ENCODE measurements around the gene SP5.
"Not testable (repeated sequence)": the region's sequence is repeated elsewhere in the genome, so short reads cannot be mapped to it uniquely, and the experiment has no call there.

The SP5 gene

DNA sequence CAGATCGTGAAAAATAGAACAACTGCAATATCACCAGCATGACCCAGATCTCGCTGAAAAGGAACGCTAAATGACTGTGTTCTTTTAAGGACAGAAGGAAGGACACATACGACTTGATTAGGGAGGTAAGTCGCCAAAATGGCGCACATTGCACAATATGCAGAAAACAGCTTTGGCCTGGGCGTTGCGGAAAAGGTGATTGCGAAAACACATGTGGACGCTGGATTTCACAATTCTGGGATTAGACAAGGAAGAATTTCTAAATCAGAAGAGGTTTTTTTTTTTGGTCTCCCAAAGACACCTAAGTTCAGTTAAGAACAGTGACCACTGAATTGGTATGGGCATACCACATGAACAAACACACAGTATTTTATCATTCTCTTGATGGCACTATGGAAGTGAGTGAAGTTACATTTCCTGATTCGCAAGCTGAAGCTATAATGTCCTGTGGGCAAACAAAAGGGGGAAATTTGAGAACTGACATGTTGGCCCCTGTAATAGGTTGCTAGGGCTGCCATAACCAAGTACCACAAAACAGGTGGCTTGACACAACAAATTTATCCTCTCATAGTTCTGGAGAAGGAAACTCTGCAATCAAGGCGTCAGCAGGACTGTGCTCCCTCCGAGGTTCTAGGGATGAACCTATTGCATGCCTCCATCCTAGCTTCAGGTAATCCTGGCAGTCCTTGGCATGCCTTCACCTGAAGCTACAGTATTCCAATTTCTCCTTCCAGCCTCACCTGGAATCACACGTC is 29.3 kb downstream of the SP5 start:
- CTCF ChIA-PET, result no interaction called here
- H3K4me1 ChIP-seq (ENCODE audit: control extremely low read depth in 1 of 4, control insufficient read depth in 4 of 4, insufficient read depth in 4 of 4, low read length in 3 of 4), result no peaks in the 10 kb centered on the region
- DNase-seq, result no peak

DNA sequence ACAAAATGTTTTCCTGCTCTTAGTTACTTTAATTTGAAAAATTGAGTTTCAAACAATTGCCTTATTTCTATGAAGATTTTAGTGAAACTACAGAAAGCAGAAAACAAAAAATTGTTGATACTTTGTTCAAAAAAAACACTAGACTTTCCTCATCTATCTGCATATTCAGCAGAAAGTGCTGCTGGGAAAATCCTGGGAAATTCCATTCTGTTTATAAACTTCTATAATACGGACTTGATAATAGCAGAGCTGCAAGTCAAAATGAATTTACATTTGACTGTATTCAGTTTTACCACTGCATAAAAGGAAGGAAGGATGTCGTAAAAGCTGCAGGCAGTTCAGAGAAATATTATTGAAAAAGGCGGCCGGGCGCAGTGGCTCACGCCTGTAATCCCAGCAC is 30.2 kb downstream of the SP5 start:
- no peaks in the 10 kb centered on the region for H3K36me3 ChIP-seq (ENCODE audit: control insufficient read depth in 4 of 4, insufficient read depth in 4 of 4, low read length in 3 of 4)
- H3K4me1 ChIP-seq (ENCODE audit: control extremely low read depth in 1 of 4, control insufficient read depth in 4 of 4, insufficient read depth in 4 of 4, low read length in 3 of 4), result no peaks in the 10 kb centered on the region
- no peaks in the 10 kb centered on the region for H3K9me3 ChIP-seq (ENCODE audit: control extremely low read depth in 1 of 5, control insufficient read depth in 4 of 5, insufficient read depth in 2 of 5, low read depth in 1 of 5, low read length in 4 of 5)
- POLR2A ChIA-PET, result no interaction called here
- peak in 1 of 3 donors; percentile 18 for DNase-seq
- CTCF ChIA-PET, result no interaction called here
- whole genome bisulfite sequencing (ENCODE audit: insufficient coverage), result no CpG with 5 or more reads among the region's 6 CpGs
- H3K4me3 ChIP-seq (ENCODE audit: control insufficient read depth in 1 of 7, extremely low read depth in 1 of 7, insufficient read depth in 4 of 7, low read depth in 2 of 7, low read length in 6 of 7), result no peak overlapping the region
- H3K27me3 ChIP-seq (replicated peaks in 2 of 5; ENCODE audit: control insufficient read depth in 4 of 5, insufficient read depth in 5 of 5, low read length in 4 of 5), result peaks cover 0 to 10% (median 2%) of the 10 kb centered on the region in 5 experiments
- H3K27ac ChIP-seq (ENCODE audit: insufficient read depth in 1 of 2, low read depth in 1 of 2, low read length in 2 of 2, poor library complexity in 1 of 2, severe bottlenecking in 2 of 2), result no peak overlapping the region

More for the DNA sequence above, 29.3 kb downstream of the SP5 start:
- Histone ChIP-seq H3K27me3 (replicated peaks in 2 of 5; ENCODE audit: control insufficient read depth in 4 of 5, insufficient read depth in 5 of 5, low read length in 4 of 5) (peaks cover 0 to 9% (median 2%) of the 10 kb centered on the region in 5 experiments), H3K27ac (ENCODE audit: insufficient read depth in 1 of 2, low read depth in 1 of 2, low read length in 2 of 2, poor library complexity in 1 of 2, severe bottlenecking in 2 of 2) (peak overlapping the region in 1 of 2 experiments; percentile 5), H3K4me3 (ENCODE audit: control insufficient read depth in 1 of 7, extremely low read depth in 1 of 7, insufficient read depth in 4 of 7, low read depth in 2 of 7, low read length in 6 of 7) (no peak overlapping the region), H3K36me3 (ENCODE audit: control insufficient read depth in 4 of 4, insufficient read depth in 4 of 4, low read length in 3 of 4) (no peaks in the 10 kb centered on the region), H3K9me3 (ENCODE audit: control extremely low read depth in 1 of 5, control insufficient read depth in 4 of 5, insufficient read depth in 2 of 5, low read depth in 1 of 5, low read length in 4 of 5) (no peaks in the 10 kb centered on the region)
- POLR2A ChIA-PET, result no interaction called here
- WGBS (ENCODE audit: insufficient coverage), result 97% methylated on average over 13 of the region's 14 CpGs

GRCh38 chr2:170747921-170748320 is 32.8 kb downstream of the SP5 start:
- WGBS (ENCODE audit: insufficient coverage), result 100% methylated on average over 2 of the region's 4 CpGs

DNA sequence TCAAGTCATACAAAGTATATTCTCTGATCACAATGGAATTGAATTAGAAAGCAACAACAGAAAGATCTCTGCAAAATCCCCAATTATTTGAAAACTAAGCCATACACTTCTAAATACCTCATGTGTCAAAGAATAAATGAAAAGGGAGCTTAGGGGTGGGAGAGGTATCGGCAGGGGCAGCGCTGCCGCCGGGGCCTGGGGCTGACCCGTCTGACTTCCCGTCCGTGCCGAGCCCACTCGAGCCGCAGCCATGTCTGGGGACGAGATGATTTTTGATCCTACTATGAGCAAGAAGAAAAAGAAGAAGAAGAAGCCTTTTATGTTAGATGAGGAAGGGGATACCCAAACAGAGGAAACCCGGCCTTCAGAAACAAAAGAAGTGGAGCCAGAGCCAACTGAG is 36.4 kb downstream of the SP5 start:
- H3K27ac ChIP-seq (ENCODE audit: insufficient read depth in 1 of 2, low read depth in 1 of 2, low read length in 2 of 2, poor library complexity in 1 of 2, severe bottlenecking in 2 of 2); H3K9me3 ChIP-seq (ENCODE audit: control extremely low read depth in 1 of 5, control insufficient read depth in 4 of 5, insufficient read depth in 2 of 5, low read depth in 1 of 5, low read length in 4 of 5); H3K4me1 ChIP-seq (ENCODE audit: control extremely low read depth in 1 of 4, control insufficient read depth in 4 of 4, insufficient read depth in 4 of 4, low read length in 3 of 4); CTCF ChIA-PET; H3K4me3 ChIP-seq (ENCODE audit: control insufficient read depth in 1 of 7, extremely low read depth in 1 of 7, insufficient read depth in 4 of 7, low read depth in 2 of 7, low read length in 6 of 7); H3K36me3 ChIP-seq (ENCODE audit: control insufficient read depth in 4 of 4, insufficient read depth in 4 of 4, low read length in 3 of 4); DNase-seq; H3K27me3 ChIP-seq (replicated peaks in 2 of 5; ENCODE audit: control insufficient read depth in 4 of 5, insufficient read depth in 5 of 5, low read length in 4 of 5); POLR2A ChIA-PET: not testable (repeated sequence)
- 92% methylated on average over 2 of the region's 12 CpGs for WGBS (ENCODE audit: insufficient coverage)

More at GRCh38 chr2:170747921-170748320, 32.8 kb downstream of the SP5 start:
- H3K36me3 ChIP-seq (ENCODE audit: control insufficient read depth in 4 of 4, insufficient read depth in 4 of 4, low read length in 3 of 4), result no peaks in the 10 kb centered on the region
- ChIA-PET POLR2A (no interaction called here), CTCF (no interaction called here)
- H3K27me3 ChIP-seq (replicated peaks in 2 of 5; ENCODE audit: control insufficient read depth in 4 of 5, insufficient read depth in 5 of 5, low read length in 4 of 5), result peaks cover 0 to 5% (median 2%) of the 10 kb centered on the region in 5 experiments
- DNase-seq, result no peak
- H3K27ac ChIP-seq (ENCODE audit: insufficient read depth in 1 of 2, low read depth in 1 of 2, low read length in 2 of 2, poor library complexity in 1 of 2, severe bottlenecking in 2 of 2), result no peak overlapping the region
- H3K4me3 ChIP-seq (ENCODE audit: control insufficient read depth in 1 of 7, extremely low read depth in 1 of 7, insufficient read depth in 4 of 7, low read depth in 2 of 7, low read length in 6 of 7), result no peak overlapping the region
- no peaks in the 10 kb centered on the region for H3K4me1 ChIP-seq (ENCODE audit: control extremely low read depth in 1 of 4, control insufficient read depth in 4 of 4, insufficient read depth in 4 of 4, low read length in 3 of 4)
- H3K9me3 ChIP-seq (ENCODE audit: control extremely low read depth in 1 of 5, control insufficient read depth in 4 of 5, insufficient read depth in 2 of 5, low read depth in 1 of 5, low read length in 4 of 5), result no peaks in the 10 kb centered on the region

DNA sequence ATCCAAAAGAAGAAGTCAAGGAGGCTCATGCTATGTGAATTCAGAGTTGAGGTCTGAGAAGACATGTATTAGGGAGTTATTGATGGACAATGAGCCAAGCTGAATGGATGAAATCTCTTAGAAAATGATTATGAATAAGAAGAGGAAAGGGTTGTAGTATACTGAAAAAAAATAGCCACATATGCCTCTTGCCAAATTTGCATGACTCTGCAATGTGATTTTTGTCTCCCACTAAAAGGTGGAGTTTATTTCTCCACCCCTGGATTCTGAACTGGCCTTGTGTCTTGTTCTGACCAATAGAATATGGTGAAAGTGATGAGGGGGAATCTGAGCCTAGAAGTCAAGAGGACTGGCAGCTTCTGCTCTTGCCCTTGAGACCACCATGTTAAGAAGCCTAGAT is 46.4 kb downstream of the SP5 start:
- ChIA-PET CTCF (no interaction called here), POLR2A (no interaction called here)
- Histone ChIP-seq H3K27ac (ENCODE audit: insufficient read depth in 1 of 2, low read depth in 1 of 2, low read length in 2 of 2, poor library complexity in 1 of 2, severe bottlenecking in 2 of 2) (no peak overlapping the region), H3K9me3 (ENCODE audit: control extremely low read depth in 1 of 5, control insufficient read depth in 4 of 5, insufficient read depth in 2 of 5, low read depth in 1 of 5, low read length in 4 of 5) (no peaks in the 10 kb centered on the region), H3K4me3 (ENCODE audit: control insufficient read depth in 1 of 7, extremely low read depth in 1 of 7, insufficient read depth in 4 of 7, low read depth in 2 of 7, low read length in 6 of 7) (no peak overlapping the region), H3K36me3 (ENCODE audit: control insufficient read depth in 4 of 4, insufficient read depth in 4 of 4, low read length in 3 of 4) (no peaks in the 10 kb centered on the region), H3K27me3 (replicated peaks in 2 of 5; ENCODE audit: control insufficient read depth in 4 of 5, insufficient read depth in 5 of 5, low read length in 4 of 5) (peaks cover 0 to 1% (median 0%) of the 10 kb centered on the region in 5 experiments), H3K4me1 (ENCODE audit: control extremely low read depth in 1 of 4, control insufficient read depth in 4 of 4, insufficient read depth in 4 of 4, low read length in 3 of 4) (no peaks in the 10 kb centered on the region)
- DNase-seq, result no peak

GRCh38 chr2:170762760-170763159 is 47.6 kb downstream of the SP5 start:
- CTCF ChIA-PET, result interaction anchor here (1.0 to 1.2 kb wide), 2 partner anchors 50 to 439 kb away, joined by 3 to 5 read pairs; no protein-coding TSS in a partner anchor
- Histone ChIP-seq H3K27me3 (replicated peaks in 2 of 5; ENCODE audit: control insufficient read depth in 4 of 5, insufficient read depth in 5 of 5, low read length in 4 of 5) (peaks cover 0 to 4% (median 0%) of the 10 kb centered on the region in 5 experiments), H3K27ac (ENCODE audit: insufficient read depth in 1 of 2, low read depth in 1 of 2, low read length in 2 of 2, poor library complexity in 1 of 2, severe bottlenecking in 2 of 2) (no peak overlapping the region), H3K36me3 (ENCODE audit: control insufficient read depth in 4 of 4, insufficient read depth in 4 of 4, low read length in 3 of 4) (no peaks in the 10 kb centered on the region), H3K9me3 (ENCODE audit: control extremely low read depth in 1 of 5, control insufficient read depth in 4 of 5, insufficient read depth in 2 of 5, low read depth in 1 of 5, low read length in 4 of 5) (no peaks in the 10 kb centered on the region), H3K4me3 (ENCODE audit: control insufficient read depth in 1 of 7, extremely low read depth in 1 of 7, insufficient read depth in 4 of 7, low read depth in 2 of 7, low read length in 6 of 7) (no peak overlapping the region), H3K4me1 (ENCODE audit: control extremely low read depth in 1 of 4, control insufficient read depth in 4 of 4, insufficient read depth in 4 of 4, low read length in 3 of 4) (no peaks in the 10 kb centered on the region)
- WGBS (ENCODE audit: insufficient coverage), result 88% methylated on average over 7 of the region's 7 CpGs
- no peak for DNase-seq
- POLR2A ChIA-PET, result no interaction called here

- H3K27ac ChIP-seq (ENCODE audit: insufficient read depth in 1 of 2, low read depth in 1 of 2, low read length in 2 of 2, poor library complexity in 1 of 2, severe bottlenecking in 2 of 2), result no peak overlapping the region
- 100% methylated on average over 4 of the region's 4 CpGs for WGBS (ENCODE audit: insufficient coverage)
- DNase-seq, result no peak
- ChIA-PET CTCF (interaction anchor here (1.0 to 1.2 kb wide), 2 partner anchors 49 to 440 kb away, joined by 3 to 5 read pairs; no protein-coding TSS in a partner anchor), POLR2A (no interaction called here)
- no peaks in the 10 kb centered on the region for H3K36me3 ChIP-seq (ENCODE audit: control insufficient read depth in 4 of 4, insufficient read depth in 4 of 4, low read length in 3 of 4)
- H3K4me3 ChIP-seq (ENCODE audit: control insufficient read depth in 1 of 7, extremely low read depth in 1 of 7, insufficient read depth in 4 of 7, low read depth in 2 of 7, low read length in 6 of 7), result no peak overlapping the region
- no peaks in the 10 kb centered on the region for H3K9me3 ChIP-seq (ENCODE audit: control extremely low read depth in 1 of 5, control insufficient read depth in 4 of 5, insufficient read depth in 2 of 5, low read depth in 1 of 5, low read length in 4 of 5)
- peaks cover 0 to 7% (median 0%) of the 10 kb centered on the region in 5 experiments for H3K27me3 ChIP-seq (replicated peaks in 2 of 5; ENCODE audit: control insufficient read depth in 4 of 5, insufficient read depth in 5 of 5, low read length in 4 of 5)
- H3K4me1 ChIP-seq (ENCODE audit: control extremely low read depth in 1 of 4, control insufficient read depth in 4 of 4, insufficient read depth in 4 of 4, low read length in 3 of 4), result no peaks in the 10 kb centered on the region
Observed at GRCh38 chr2:170763232-170763631, 48.1 kb downstream of the SP5 start.

Data from common myeloid progenitor, CD34-positive (primary cell).